Astrocyte (in vitro differentiated cells and primary cell): Measurements from ENCODE around the gene KLRK1. TPM values are rescaled to one million over a fixed set of nuclear protein-coding genes. Genes with fewer than 3 reads are reported as not detected.
"Not testable (repeated sequence)": the region's sequence is repeated elsewhere in the genome, so short reads cannot be mapped to it uniquely, and the experiment has no call there.

ENCODE experiments used
- DNase-seq: peaks from one replicate; pipeline ENCODE4 v3.0.0-alpha.2; 2010; ENCODE audit warnings: low read depth
- FAIRE-seq: peaks from 2 replicates; lab custom pipeline; 2011; peaks lifted over from hg19 to GRCh38; lab: Jason Lieb, UNC
- H2AFZ ChIP-seq: 2 replicates; pipeline ENCODE4 v1.6.0; 2012; ENCODE audit warnings: low read depth, low read length, inconsistent platforms
- H3K27ac ChIP-seq: 2 replicates; pipeline ENCODE4 v1.5.1; 2011; ENCODE audit warnings: low read depth, low read length, inconsistent platforms
- H3K27me3 ChIP-seq: 2 replicates; pipeline ENCODE4 v1.6.0; 2011; ENCODE audit warnings: low read length, inconsistent platforms; ENCODE audit not compliant: insufficient read depth
- H3K36me3 ChIP-seq: 2 replicates; pipeline ENCODE4 v1.5.1; 2011; ENCODE audit warnings: low read length, inconsistent platforms; ENCODE audit not compliant: insufficient read depth
- H3K4me1 ChIP-seq: 2 replicates; pipeline ENCODE4 v1.5.1; 2011; ENCODE audit warnings: low read length, inconsistent platforms; ENCODE audit not compliant: insufficient read depth
- H3K4me2 ChIP-seq: 2 replicates; pipeline ENCODE4 v1.6.0; 2012; ENCODE audit warnings: low read length, inconsistent platforms
- H3K4me3 ChIP-seq: 2 replicates; pipeline ENCODE4 v1.5.1; 2011; ENCODE audit warnings: low read depth, mild to moderate bottlenecking, low read length, inconsistent platforms; ENCODE audit not compliant: insufficient read depth
- H3K79me2 ChIP-seq: 2 replicates; pipeline ENCODE4 v1.6.0; 2012; ENCODE audit warnings: mild to moderate bottlenecking, low read length, inconsistent platforms; ENCODE audit not compliant: insufficient read depth
- H3K9ac ChIP-seq: 2 replicates; pipeline ENCODE4 v1.6.0; 2012; ENCODE audit warnings: mild to moderate bottlenecking, low read length, inconsistent platforms
- H3K9me3 ChIP-seq: 2 replicates; pipeline ENCODE4 v1.5.1; 2012; ENCODE audit warnings: low read depth, mild to moderate bottlenecking, low read length, inconsistent platforms; ENCODE audit not compliant: insufficient read depth
- H4K20me1 ChIP-seq: 2 replicates; pipeline ENCODE4 v1.6.0; 2012; ENCODE audit warnings: low read length, inconsistent platforms; ENCODE audit not compliant: insufficient read depth
- H3K27ac Mint-ChIP-seq: one replicate; pipeline ENCODE4 v1.8.0; 2021; ENCODE audit warnings: mild to moderate bottlenecking, mixed read lengths; ENCODE audit not compliant: unreplicated experiment
- H3K27me3 Mint-ChIP-seq: one replicate; pipeline ENCODE4 v1.8.0; 2021; ENCODE audit warnings: low read depth, mixed read lengths; ENCODE audit not compliant: unreplicated experiment
- H3K36me3 Mint-ChIP-seq: one replicate; pipeline ENCODE4 v1.8.0; 2021; ENCODE audit warnings: low read depth, mixed read lengths; ENCODE audit not compliant: unreplicated experiment
- H3K4me1 Mint-ChIP-seq: one replicate; pipeline ENCODE4 v1.8.0; 2021; ENCODE audit warnings: low read depth, mixed read lengths; ENCODE audit not compliant: unreplicated experiment
- H3K4me3 Mint-ChIP-seq: one replicate; pipeline ENCODE4 v1.8.0; 2021; ENCODE audit warnings: mild to moderate bottlenecking, moderate library complexity, mixed read lengths; ENCODE audit not compliant: unreplicated experiment
- H3K9me3 Mint-ChIP-seq: one replicate; pipeline ENCODE4 v1.8.0; 2021; ENCODE audit warnings: mild to moderate bottlenecking, mixed read lengths; ENCODE audit not compliant: unreplicated experiment
- EZH2 ChIP-seq: IDR thresholded peaks from 2 replicates; pipeline ENCODE4 v1.6.1; 2012; ENCODE audit warnings: mild to moderate bottlenecking, low read length, inconsistent platforms; ENCODE audit not compliant: insufficient read depth
- total RNA-seq: library from RNA; stranded (reverse); gene quantifications from 2 replicates; pipeline ENCODE4 v1.2.1, GENCODE V29; 2021
- TF ChIP-seq, protein P1 (sequence below): IDR thresholded peaks from 2 replicates; pipeline ENCODE4 v1.5.1; 2011; ENCODE audit warnings: low read depth, mild to moderate bottlenecking, inconsistent platforms, low read length, moderate library complexity; ENCODE audit not compliant: insufficient read depth

Gene KLRK1
- total RNA-seq, 1 donor from 2014 or later: 0.73 TPM

- FAIRE-seq (no peak), DNase-seq (no peak)
- Mint-ChIP-seq H3K4me3 (no peak overlapping the region), H3K27me3 (no peaks in the 10 kb centered on the region), H3K36me3 (peaks cover 6% of the 10 kb centered on the region), H3K27ac (no peak overlapping the region), H3K4me1 (peaks cover 19% of the 10 kb centered on the region), H3K9me3 (peaks cover 3% of the 10 kb centered on the region)
- Histone ChIP-seq H2AFZ (no peak overlapping the region), H3K9ac (no peak overlapping the region), H4K20me1 (no peaks in the 10 kb centered on the region), H3K4me2 (no peak overlapping the region), H3K36me3 (no peaks in the 10 kb centered on the region), H3K27me3 (no peaks in the 10 kb centered on the region), H3K4me3 (no peak overlapping the region), H3K27ac (no peak overlapping the region), H3K4me1 (peaks cover 8% of the 10 kb centered on the region), H3K79me2 (no peaks in the 10 kb centered on the region), H3K9me3 (no peaks in the 10 kb centered on the region)
- TF ChIP-seq, protein P1, sequence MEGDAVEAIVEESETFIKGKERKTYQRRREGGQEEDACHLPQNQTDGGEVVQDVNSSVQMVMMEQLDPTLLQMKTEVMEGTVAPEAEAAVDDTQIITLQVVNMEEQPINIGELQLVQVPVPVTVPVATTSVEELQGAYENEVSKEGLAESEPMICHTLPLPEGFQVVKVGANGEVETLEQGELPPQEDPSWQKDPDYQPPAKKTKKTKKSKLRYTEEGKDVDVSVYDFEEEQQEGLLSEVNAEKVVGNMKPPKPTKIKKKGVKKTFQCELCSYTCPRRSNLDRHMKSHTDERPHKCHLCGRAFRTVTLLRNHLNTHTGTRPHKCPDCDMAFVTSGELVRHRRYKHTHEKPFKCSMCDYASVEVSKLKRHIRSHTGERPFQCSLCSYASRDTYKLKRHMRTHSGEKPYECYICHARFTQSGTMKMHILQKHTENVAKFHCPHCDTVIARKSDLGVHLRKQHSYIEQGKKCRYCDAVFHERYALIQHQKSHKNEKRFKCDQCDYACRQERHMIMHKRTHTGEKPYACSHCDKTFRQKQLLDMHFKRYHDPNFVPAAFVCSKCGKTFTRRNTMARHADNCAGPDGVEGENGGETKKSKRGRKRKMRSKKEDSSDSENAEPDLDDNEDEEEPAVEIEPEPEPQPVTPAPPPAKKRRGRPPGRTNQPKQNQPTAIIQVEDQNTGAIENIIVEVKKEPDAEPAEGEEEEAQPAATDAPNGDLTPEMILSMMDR: no peak
These were observed 31.7 kb downstream of the KLRK1 start for GRCh38 chr12:10358131-10358530.

- peaks cover 7% of the 10 kb centered on the region for H3K36me3 Mint-ChIP-seq
These were observed 35.3 kb downstream of the KLRK1 start for GRCh38 chr12:10354502-10354901.

GRCh38 chr12:10354071-10354470 lies 35.8 kb downstream of the KLRK1 start:
- H2AFZ ChIP-seq: no peak overlapping the region
- H3K4me2 ChIP-seq: no peak overlapping the region
- no peaks in the 10 kb centered on the region for H3K79me2 ChIP-seq
- no peaks in the 10 kb centered on the region for H3K36me3 ChIP-seq
- peaks cover 5% of the 10 kb centered on the region for H3K4me1 Mint-ChIP-seq
- no peak overlapping the region for H3K27ac ChIP-seq
- no peak overlapping the region for H3K9ac ChIP-seq
- no peak overlapping the region for H3K4me3 ChIP-seq
- DNase-seq (no peak), FAIRE-seq (no peak)
- no peaks in the 10 kb centered on the region for H3K4me1 ChIP-seq
- no peaks in the 10 kb centered on the region for H3K9me3 ChIP-seq
- H3K9me3 Mint-ChIP-seq: peaks cover 8% of the 10 kb centered on the region
- no peaks in the 10 kb centered on the region for H3K27me3 ChIP-seq
- H3K36me3 Mint-ChIP-seq: peaks cover 7% of the 10 kb centered on the region
- TF ChIP-seq, protein P1: no peak
- no peak for TF ChIP-seq EZH2
- H4K20me1 ChIP-seq: no peaks in the 10 kb centered on the region
- no peaks in the 10 kb centered on the region for H3K27me3 Mint-ChIP-seq
- peak overlapping the region; percentile 22 for H3K4me3 Mint-ChIP-seq
- H3K27ac Mint-ChIP-seq: no peak overlapping the region

More at GRCh38 chr12:10354502-10354901, 35.3 kb downstream of the KLRK1 start:
- DNase-seq (peak; percentile 11), FAIRE-seq (no peak)
- Histone ChIP-seq H3K27me3 (no peaks in the 10 kb centered on the region), H2AFZ (no peak overlapping the region), H3K79me2 (no peaks in the 10 kb centered on the region), H3K4me2 (no peak overlapping the region), H3K4me1 (no peaks in the 10 kb centered on the region), H3K9me3 (no peaks in the 10 kb centered on the region), H3K27ac (no peak overlapping the region), H3K9ac (no peak overlapping the region), H4K20me1 (no peaks in the 10 kb centered on the region), H3K36me3 (no peaks in the 10 kb centered on the region), H3K4me3 (no peak overlapping the region)
- Mint-ChIP-seq H3K27me3 (no peaks in the 10 kb centered on the region), H3K9me3 (peaks cover 8% of the 10 kb centered on the region), H3K4me1 (peaks cover 5% of the 10 kb centered on the region), H3K27ac (no peak overlapping the region), H3K4me3 (peak overlapping the region; percentile 22)
- no peak for TF ChIP-seq EZH2
- TF ChIP-seq, protein P1: no peak

DNA sequence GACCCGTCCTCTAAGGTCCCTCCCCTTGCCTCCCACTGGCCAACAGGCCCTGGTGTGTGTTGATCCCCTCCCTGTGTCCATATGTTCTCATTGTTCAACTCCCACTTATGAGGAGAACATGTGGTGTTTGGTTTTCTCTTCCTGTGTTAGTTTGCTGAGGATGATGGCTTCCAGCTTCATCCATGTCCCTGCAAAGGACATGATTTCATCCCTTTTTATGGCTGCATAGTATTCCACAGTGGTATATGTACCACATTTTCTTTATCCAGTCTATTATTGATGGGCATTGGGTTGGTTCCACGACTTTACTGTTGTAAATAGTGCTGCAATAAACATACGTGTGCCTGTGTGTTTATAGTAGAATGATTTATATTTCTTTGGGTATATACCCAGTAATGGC lies 38.4 kb downstream of the KLRK1 start:
- H4K20me1 ChIP-seq, H3K36me3 Mint-ChIP-seq, H3K4me3 Mint-ChIP-seq, H3K27me3 Mint-ChIP-seq, H3K9me3 ChIP-seq, H3K4me2 ChIP-seq, H3K27me3 ChIP-seq, H3K4me3 ChIP-seq, DNase-seq, FAIRE-seq, H3K9me3 Mint-ChIP-seq, H3K4me1 Mint-ChIP-seq, H3K27ac ChIP-seq, H2AFZ ChIP-seq, H3K9ac ChIP-seq, H3K79me2 ChIP-seq, H3K27ac Mint-ChIP-seq, H3K4me1 ChIP-seq, H3K36me3 ChIP-seq: not testable (repeated sequence)
